SK-N-MC (cell line): Measurements from ENCODE around the gene CNNM2.

Experiments
- EZH2 ChIP-seq: fragments of 200-600 bp; sonication (generic); IDR thresholded peaks from one replicate; pipeline ENCODE4 v1.6.1; 2017; ENCODE audit warnings: antibody characterized with exemption
- FOXP2 ChIP-seq: optimal IDR thresholded peaks from 2 replicates; pipeline ENCODE3; 2011; ENCODE audit warnings: mild to moderate bottlenecking, moderate library complexity; ENCODE audit not compliant: insufficient read depth; ENCODE audit errors: extremely low read length, control extremely low read depth
- POLR2AphosphoS5 ChIP-seq: IDR thresholded peaks from 2 replicates; pipeline ENCODE4 v1.6.1; 2012; ENCODE audit warnings: mild to moderate bottlenecking, low read depth, low read length, borderline replicate concordance

- TF ChIP-seq EZH2: no peak
- TF ChIP-seq POLR2AphosphoS5: no peak
- no peak for TF ChIP-seq FOXP2
Measured at GRCh38 chr10:103038570-103038969, 120.5 kb downstream of the CNNM2 start.
